Measurements from ENCODE around the gene RFX4. TPM values are rescaled to one million over a fixed set of nuclear protein-coding genes. Genes with fewer than 3 reads are reported as not detected.

RFX4 gene
- total RNA-seq, 2 experiments from 2014 or later: not detected

GRCh38 chr12:106652510-106653015, 69.8 kb downstream of the RFX4 start:
- no peaks in the 10 kb centered on the region for H3K9me2 ChIP-seq (ENCODE audit: insufficient read depth, low read length)
- no peaks in the 10 kb centered on the region for H3K36me3 ChIP-seq (ENCODE audit: insufficient read depth, low read length)

GRCh38 chr12:106655577-106655976, 72.8 kb downstream of the RFX4 start:
- Histone ChIP-seq H3K4me2 (ENCODE audit: low read length) (no peak overlapping the region), H3K79me2 (ENCODE audit: insufficient read depth, low read depth, low read length) (no peaks in the 10 kb centered on the region), H3K9me3 (ENCODE audit: low read length) (no peaks in the 10 kb centered on the region), H3K9me2 (ENCODE audit: insufficient read depth, low read length) (no peaks in the 10 kb centered on the region), H3K36me3 (ENCODE audit: insufficient read depth, low read length) (no peaks in the 10 kb centered on the region), H2AFZ (ENCODE audit: low read length) (no peak overlapping the region), H3K4me3 (ENCODE audit: low read depth, low read length, poor library complexity, severe bottlenecking) (no peak overlapping the region), H3K27ac (ENCODE audit: low read depth, low read length, poor library complexity, severe bottlenecking) (no peak overlapping the region), H3K4me1 (ENCODE audit: insufficient read depth, low read length, poor library complexity, severe bottlenecking) (no peaks in the 10 kb centered on the region), H4K20me1 (ENCODE audit: insufficient read depth, low read length) (no peaks in the 10 kb centered on the region)
- ChIA-PET CTCF (ENCODE audit: unreplicated experiment) (no interaction called here), POLR2A (no interaction called here)
- intact Hi-C loops (cut with micrococcal nuclease; ENCODE audit: unreplicated experiment): no loop called here
- no peak for DNase-seq (ENCODE audit: low spot score)
- BruUV-seq (replicated peaks): no TSS peak
- TF ChIP-seq CTCF (conservative IDR thresholded peaks at IDR 0.05; ENCODE audit: low read length) (no peak), EZH2phosphoT487 (IDR thresholded peaks at IDR 0.05; ENCODE audit: borderline replicate concordance, low read depth, low read length) (no peak)

More at GRCh38 chr12:106652510-106653015, 69.8 kb downstream of the RFX4 start:
- H3K4me1 ChIP-seq (ENCODE audit: insufficient read depth, low read length, poor library complexity, severe bottlenecking): no peaks in the 10 kb centered on the region
- H3K27ac ChIP-seq (ENCODE audit: low read depth, low read length, poor library complexity, severe bottlenecking): no peak overlapping the region
- intact Hi-C loops (cut with micrococcal nuclease; ENCODE audit: unreplicated experiment): no loop called here
- H3K9me3 ChIP-seq (ENCODE audit: low read length): no peaks in the 10 kb centered on the region
- no peak overlapping the region for H2AFZ ChIP-seq (ENCODE audit: low read length)
- no TSS peak for BruUV-seq (replicated peaks)
- DNase-seq (ENCODE audit: low spot score): no peak
- ChIA-PET POLR2A (no interaction called here), CTCF (ENCODE audit: unreplicated experiment) (no interaction called here)
- no peak overlapping the region for H3K4me2 ChIP-seq (ENCODE audit: low read length)
- no peak overlapping the region for H3K4me3 ChIP-seq (ENCODE audit: low read depth, low read length, poor library complexity, severe bottlenecking)
- no peaks in the 10 kb centered on the region for H4K20me1 ChIP-seq (ENCODE audit: insufficient read depth, low read length)
- TF ChIP-seq EZH2phosphoT487 (IDR thresholded peaks at IDR 0.05; ENCODE audit: borderline replicate concordance, low read depth, low read length) (no peak), CTCF (conservative IDR thresholded peaks at IDR 0.05; ENCODE audit: low read length) (no peak)
- no peaks in the 10 kb centered on the region for H3K79me2 ChIP-seq (ENCODE audit: insufficient read depth, low read depth, low read length)

- TF ChIP-seq EZH2phosphoT487 (IDR thresholded peaks at IDR 0.05; ENCODE audit: borderline replicate concordance, low read depth, low read length) (no peak), CTCF (conservative IDR thresholded peaks at IDR 0.05; ENCODE audit: low read length) (no peak)
- ChIA-PET CTCF (ENCODE audit: unreplicated experiment) (no interaction called here), POLR2A (interaction anchor here (1.1 to 2.0 kb wide), 2 partner anchors 10 to 31 kb away, joined by 3 to 6 read pairs; no protein-coding TSS in a partner anchor)
- H3K9me3 ChIP-seq (ENCODE audit: low read length): no peaks in the 10 kb centered on the region
- H3K4me3 ChIP-seq (ENCODE audit: low read depth, low read length, poor library complexity, severe bottlenecking): no peak overlapping the region
- H3K36me3 ChIP-seq (ENCODE audit: insufficient read depth, low read length): no peaks in the 10 kb centered on the region
- no peaks in the 10 kb centered on the region for H3K9me2 ChIP-seq (ENCODE audit: insufficient read depth, low read length)
- no TSS peak for BruUV-seq (replicated peaks)
- H2AFZ ChIP-seq (ENCODE audit: low read length): no peak overlapping the region
- no peak for DNase-seq (ENCODE audit: low spot score)
- no peaks in the 10 kb centered on the region for H3K79me2 ChIP-seq (ENCODE audit: insufficient read depth, low read depth, low read length)
- H3K27ac ChIP-seq (ENCODE audit: low read depth, low read length, poor library complexity, severe bottlenecking): no peak overlapping the region
- H3K4me2 ChIP-seq (ENCODE audit: low read length): no peak overlapping the region
- H3K4me1 ChIP-seq (ENCODE audit: insufficient read depth, low read length, poor library complexity, severe bottlenecking): no peaks in the 10 kb centered on the region
- no peaks in the 10 kb centered on the region for H4K20me1 ChIP-seq (ENCODE audit: insufficient read depth, low read length)
- intact Hi-C loops (cut with micrococcal nuclease; ENCODE audit: unreplicated experiment): no loop called here
Observed at GRCh38 chr12:106657488-106657887, 74.7 kb downstream of the RFX4 start.
